Adipocyte (in vitro differentiated cells): ENCODE results near the gene ARSA.

ENCODE experiments used
- DNase-seq: peaks from one replicate; pipeline ENCODE4 v3.0.0-alpha.2; 2015; ENCODE audit warnings: low read depth
- H3K27me3 ChIP-seq: replicated peaks from 2 replicates; pipeline ENCODE4 v1.7.0; 2013; ENCODE audit warnings: mild to moderate bottlenecking, low read length, moderate library complexity; ENCODE audit not compliant: control insufficient read depth, insufficient read depth
- H3K36me3 ChIP-seq: 2 replicates; pipeline ENCODE4 v1.7.0; 2013; ENCODE audit warnings: low read length, mild to moderate bottlenecking, moderate library complexity; ENCODE audit not compliant: control insufficient read depth, insufficient read depth, severe bottlenecking
- H3K4me1 ChIP-seq: 2 replicates; pipeline ENCODE4 v1.7.0; 2013; ENCODE audit warnings: mild to moderate bottlenecking, low read length, moderate library complexity; ENCODE audit not compliant: control insufficient read depth, insufficient read depth
- H3K4me3 ChIP-seq: 2 replicates; pipeline ENCODE4 v1.7.0; 2013; ENCODE audit warnings: mild to moderate bottlenecking, low read length, moderate library complexity
- H3K9ac ChIP-seq: 2 replicates; pipeline ENCODE4 v1.7.0; 2013; ENCODE audit warnings: mild to moderate bottlenecking, low read length, moderate library complexity
- H3K9me3 ChIP-seq: 2 replicates; pipeline ENCODE4 v1.7.0; 2013; ENCODE audit warnings: mild to moderate bottlenecking, low read length, moderate library complexity; ENCODE audit not compliant: control insufficient read depth

Gene ARSA

DNA sequence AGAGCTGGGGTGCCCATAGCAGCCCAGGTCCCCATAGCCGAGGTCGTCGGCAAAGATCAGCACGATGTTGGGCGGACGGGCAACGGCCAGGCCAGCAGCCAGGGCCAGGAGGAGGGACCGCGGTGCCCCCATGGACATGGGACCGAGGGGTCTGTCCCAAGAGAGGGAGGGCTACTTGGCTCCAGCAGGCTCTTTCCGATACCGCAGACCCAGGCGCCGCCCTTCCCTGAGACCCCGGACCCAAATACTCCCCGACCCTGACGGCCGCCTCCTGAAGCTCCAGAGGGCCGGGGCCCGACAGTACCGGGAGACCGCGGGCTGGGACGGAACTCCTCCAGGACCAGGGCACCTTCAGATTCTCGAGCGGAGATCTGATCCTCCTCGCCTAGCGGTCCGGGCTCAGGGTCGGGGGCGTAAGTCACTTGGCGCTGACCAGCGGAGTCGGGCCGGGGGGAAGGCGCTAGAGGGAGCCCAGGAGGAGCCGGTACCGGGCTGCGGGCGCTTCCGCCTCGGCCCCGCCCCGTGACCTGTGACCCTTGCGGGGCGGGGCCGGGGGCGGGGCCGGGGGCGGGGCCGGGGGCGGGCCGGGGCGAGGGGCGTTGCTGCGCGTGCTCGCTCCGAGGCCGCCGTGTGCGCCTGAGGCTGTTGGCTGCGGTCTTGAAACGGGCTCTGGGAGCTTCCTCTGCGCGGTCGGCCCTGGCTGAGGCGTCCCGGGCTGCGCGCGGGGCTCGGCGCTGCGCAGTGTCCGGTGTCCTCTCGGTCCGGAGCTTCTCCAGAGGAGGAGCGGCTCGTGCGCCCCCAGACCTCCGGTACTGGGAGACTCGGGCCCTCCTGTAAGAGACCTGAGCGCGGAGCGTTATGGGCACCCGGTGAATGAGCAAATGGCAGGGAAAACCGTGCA is at the start of gene ARSA:
Gene ARSA, minus strand, starts transcription at position 511 of the 901 bp plus-strand sequence. Its CDS starts 373 bp downstream, at position 138.
- H3K9ac ChIP-seq: peak within 1 kb of the TSS; percentile 92
- H3K9me3 ChIP-seq: no peaks in the 10 kb centered on the region
- peaks cover 3% of the 10 kb centered on the region for H3K36me3 ChIP-seq
- peak; percentile 95 for DNase-seq
- H3K4me3 ChIP-seq: peak within 1 kb of the TSS; percentile 93
- H3K27me3 ChIP-seq: no peaks in the 10 kb centered on the region
- peaks cover 16% of the 10 kb centered on the region for H3K4me1 ChIP-seq

DNA sequence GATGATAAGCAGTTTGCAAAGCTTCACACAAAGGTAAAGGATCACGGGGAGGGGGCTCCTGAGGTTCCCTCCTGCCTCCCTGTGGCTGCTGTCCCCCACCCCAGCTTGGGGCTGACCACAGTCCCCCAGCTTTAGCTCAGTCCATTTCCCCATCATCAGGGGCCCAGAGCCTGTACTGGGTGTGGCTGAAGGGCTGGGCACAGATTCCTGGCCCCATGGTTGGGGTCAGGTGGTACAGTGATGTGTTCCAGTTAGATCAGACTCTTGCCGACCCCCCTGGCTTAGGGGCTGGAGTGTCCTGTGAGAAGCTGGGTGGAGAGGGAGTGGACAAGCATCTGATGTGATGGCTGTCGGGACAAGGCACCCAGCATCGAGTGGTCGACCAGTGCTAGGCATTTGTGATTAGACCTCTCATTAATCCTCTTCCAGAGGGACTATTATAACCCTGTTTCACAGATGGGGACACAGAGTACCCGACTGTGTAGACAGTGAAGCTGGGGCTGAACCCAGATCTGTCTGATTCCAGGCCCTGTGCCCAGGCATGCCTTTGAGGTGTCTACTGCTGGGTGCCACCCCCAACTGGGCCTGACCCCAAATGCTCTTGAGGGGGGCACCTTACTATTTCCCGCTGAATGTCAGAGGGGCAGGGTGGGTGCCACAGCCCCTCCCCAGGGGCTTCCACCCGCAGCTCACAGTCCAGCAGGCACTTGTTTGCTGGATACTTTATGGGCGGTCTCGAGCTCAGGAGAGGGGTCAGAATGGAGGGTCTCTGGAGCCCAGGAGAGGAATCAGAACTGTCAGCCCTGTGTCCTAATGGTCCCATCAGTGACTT is 48.9 kb upstream of the ARSA start:
- no peak for DNase-seq
- H3K4me1 ChIP-seq: no peaks in the 10 kb centered on the region
- H3K9me3 ChIP-seq: no peaks in the 10 kb centered on the region
- no peaks in the 10 kb centered on the region for H3K36me3 ChIP-seq
- no peak overlapping the region for H3K4me3 ChIP-seq
- peaks cover 19% of the 10 kb centered on the region for H3K27me3 ChIP-seq
- no peak overlapping the region for H3K9ac ChIP-seq

DNA sequence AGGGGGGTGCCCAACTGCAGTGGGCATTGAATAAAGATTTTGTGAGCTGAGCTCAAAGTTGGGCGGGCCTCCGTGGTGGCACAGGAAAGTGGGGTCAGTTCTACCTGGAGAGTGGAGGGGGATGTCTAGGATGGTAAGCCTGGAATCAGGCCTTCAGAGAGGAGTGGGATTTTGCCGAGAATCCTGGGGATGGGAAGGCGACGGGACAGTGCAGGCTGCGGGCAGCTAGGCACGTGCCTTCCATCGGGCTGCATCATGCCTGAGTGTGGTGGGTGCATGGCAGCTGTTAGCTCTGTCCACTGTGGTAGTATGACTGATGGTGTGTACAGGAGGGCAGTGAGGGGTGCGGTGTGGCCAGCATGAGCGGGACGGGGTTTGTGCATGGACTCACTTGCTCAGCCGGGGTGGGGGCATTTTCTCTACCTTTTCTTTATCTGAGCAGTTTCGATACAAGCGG is 48.3 kb upstream of the ARSA start:
- H3K9ac ChIP-seq: no peak overlapping the region
- H3K4me1 ChIP-seq: no peaks in the 10 kb centered on the region
- peaks cover 23% of the 10 kb centered on the region for H3K27me3 ChIP-seq
- DNase-seq: no peak
- no peak overlapping the region for H3K4me3 ChIP-seq
- no peaks in the 10 kb centered on the region for H3K36me3 ChIP-seq
- H3K9me3 ChIP-seq: no peaks in the 10 kb centered on the region

DNA sequence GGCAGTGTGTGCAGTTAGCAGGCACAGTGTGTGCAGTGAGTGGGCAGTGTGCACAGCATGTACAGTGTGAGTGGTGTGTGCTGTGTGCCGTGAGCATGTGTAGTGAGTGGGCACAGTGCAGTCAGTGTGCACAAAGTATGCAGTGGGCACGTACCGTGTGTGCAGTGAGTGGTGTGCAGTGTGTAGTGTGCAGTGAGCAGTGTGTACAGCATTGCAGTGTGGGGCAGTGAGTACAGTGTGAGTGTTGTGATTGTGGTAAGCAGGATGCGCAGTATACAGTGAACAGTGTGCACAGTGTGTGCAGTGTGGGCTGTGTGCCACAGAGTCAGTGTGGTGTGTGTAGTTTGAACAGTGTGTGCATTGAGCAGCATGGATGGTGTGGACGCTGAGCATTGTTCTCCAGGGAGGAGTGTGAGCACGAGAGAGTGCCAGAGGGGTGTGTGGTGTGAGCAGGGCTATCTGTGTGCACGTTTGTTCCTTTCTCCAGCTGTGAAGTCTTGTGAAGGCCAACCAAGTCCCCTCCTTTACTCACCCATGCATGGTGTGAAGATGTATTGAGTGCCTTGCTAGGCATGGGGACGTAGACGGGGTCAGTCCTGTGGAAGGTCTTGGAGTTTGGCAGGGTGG is 47.7 kb upstream of the ARSA start:
- peaks cover 23% of the 10 kb centered on the region for H3K27me3 ChIP-seq
- H3K4me1 ChIP-seq: peaks cover 1% of the 10 kb centered on the region
- DNase-seq: no peak
- H3K9me3 ChIP-seq: no peaks in the 10 kb centered on the region
- H3K9ac ChIP-seq: no peak overlapping the region
- H3K36me3 ChIP-seq: no peaks in the 10 kb centered on the region
- no peak overlapping the region for H3K4me3 ChIP-seq

DNA sequence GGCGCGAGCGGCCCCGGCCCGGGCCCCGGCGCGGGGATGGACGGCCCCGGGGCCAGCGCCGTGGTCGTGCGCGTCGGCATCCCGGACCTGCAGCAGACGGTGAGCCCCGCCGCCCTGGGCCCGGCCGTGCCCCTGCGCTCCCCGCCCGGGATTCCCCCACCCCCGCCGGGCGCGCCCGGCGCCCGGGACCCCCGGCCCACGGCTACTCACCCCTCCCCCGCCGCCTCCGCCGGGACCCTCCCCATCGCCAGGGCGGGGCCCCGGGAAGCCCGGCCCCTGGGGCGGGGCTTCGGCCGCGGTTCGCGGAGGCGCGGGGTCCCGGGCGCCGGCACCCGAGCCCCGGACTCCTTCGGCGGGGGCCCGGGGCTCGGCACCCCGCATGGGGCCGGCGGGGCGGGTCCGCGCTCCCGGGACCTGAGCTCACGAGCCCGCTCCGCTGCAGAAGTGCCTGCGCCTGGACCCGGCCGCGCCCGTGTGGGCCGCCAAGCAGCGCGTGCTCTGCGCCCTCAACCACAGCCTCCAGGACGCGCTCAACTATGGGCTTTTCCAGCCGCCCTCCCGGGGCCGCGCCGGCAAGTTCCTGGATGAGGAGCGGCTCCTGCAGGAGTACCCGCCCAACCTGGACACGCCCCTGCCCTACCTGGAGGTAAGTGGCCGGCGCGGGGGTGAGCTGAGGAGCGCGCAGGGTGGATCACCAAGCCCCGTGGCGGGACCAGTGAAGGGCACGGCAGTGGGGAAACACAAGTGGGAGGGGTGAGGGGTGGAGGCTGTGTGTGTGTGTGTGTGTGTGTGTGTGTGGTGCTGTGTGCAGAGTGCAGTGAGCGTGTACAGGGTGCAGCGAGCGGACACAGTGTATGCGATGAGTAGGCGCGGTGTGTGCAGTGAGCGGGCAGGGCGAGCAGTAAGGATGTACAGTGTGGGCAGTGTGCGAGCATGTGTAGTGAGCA is 46.9 kb upstream of the ARSA start:
- no peak overlapping the region for H3K4me3 ChIP-seq
- H3K27me3 ChIP-seq: peaks cover 24% of the 10 kb centered on the region
- DNase-seq: peak; percentile 51
- peaks cover 5% of the 10 kb centered on the region for H3K4me1 ChIP-seq
- no peaks in the 10 kb centered on the region for H3K36me3 ChIP-seq
- no peak overlapping the region for H3K9ac ChIP-seq
- no peaks in the 10 kb centered on the region for H3K9me3 ChIP-seq

DNA sequence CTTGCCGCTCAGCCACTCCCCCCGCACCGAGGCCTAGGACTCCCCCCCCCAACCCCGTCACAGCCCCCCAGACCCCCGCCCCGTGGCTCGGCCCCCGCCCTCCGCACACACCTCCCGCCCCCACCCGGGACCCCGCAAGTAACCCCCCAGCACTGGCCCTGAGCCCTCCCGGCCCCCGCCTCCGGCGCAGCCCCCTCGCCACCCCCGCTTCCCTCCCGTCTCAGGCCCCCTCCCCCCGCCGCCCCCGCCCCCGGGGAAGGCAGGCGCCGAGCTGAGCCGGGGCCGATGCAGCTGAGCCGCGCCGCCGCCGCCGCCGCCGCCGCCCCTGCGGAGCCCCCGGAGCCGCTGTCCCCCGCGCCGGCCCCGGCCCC is 46.2 kb upstream of the ARSA start:
- Histone ChIP-seq H3K27me3 (peaks cover 27% of the 10 kb centered on the region), H3K36me3 (no peaks in the 10 kb centered on the region), H3K4me3 (no peak overlapping the region), H3K4me1 (peaks cover 5% of the 10 kb centered on the region), H3K9me3 (no peaks in the 10 kb centered on the region), H3K9ac (no peak overlapping the region)
- no peak for DNase-seq

DNA sequence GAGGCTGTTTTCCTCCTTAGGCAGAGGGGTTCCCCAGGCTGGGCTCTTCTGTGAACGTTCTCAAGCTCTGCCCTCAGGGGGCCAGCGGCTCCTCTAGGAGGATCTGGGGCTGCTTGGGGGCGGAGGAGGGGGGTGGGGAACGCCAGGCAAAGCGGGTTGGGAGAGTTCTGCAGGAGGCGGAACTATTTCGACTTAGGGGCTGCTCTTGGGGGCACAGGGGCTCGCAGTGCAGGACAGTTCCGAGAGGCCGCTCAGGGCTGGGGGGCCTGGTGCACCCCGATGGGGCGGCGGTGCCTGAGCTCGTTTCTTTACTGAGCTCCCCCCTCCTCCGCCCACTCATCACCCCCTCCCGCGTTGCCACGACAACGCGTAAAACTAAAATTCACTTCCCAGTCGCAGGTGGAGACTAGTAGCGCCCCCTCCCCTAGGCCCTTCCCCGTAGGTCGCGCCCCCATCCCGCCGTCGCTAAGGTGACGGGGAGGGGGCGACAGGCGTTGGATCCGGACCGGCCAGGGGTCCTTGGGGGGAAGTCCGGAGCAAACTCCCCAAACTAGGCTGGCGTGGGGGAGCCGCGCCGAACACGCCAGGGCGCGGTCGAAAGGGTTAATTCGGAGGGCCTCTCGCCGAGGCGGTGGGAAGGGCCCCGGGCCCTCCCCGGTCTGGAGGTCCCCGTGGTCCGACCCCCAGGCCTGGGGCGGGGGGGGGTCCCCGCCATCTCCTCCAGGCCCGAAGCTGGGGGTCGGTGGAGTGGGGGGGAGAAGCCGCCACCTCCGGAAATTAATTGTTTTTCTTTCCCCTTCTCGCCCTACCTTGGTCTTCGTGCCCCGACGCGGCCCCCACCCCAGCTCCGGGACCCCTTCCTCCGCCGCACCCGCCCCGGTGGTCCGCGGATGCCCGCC is 45.5 kb upstream of the ARSA start:
- Histone ChIP-seq H3K36me3 (no peaks in the 10 kb centered on the region), H3K4me3 (no peak overlapping the region), H3K9ac (no peak overlapping the region), H3K27me3 (peaks cover 34% of the 10 kb centered on the region), H3K9me3 (no peaks in the 10 kb centered on the region), H3K4me1 (peaks cover 5% of the 10 kb centered on the region)
- DNase-seq: no peak

DNA sequence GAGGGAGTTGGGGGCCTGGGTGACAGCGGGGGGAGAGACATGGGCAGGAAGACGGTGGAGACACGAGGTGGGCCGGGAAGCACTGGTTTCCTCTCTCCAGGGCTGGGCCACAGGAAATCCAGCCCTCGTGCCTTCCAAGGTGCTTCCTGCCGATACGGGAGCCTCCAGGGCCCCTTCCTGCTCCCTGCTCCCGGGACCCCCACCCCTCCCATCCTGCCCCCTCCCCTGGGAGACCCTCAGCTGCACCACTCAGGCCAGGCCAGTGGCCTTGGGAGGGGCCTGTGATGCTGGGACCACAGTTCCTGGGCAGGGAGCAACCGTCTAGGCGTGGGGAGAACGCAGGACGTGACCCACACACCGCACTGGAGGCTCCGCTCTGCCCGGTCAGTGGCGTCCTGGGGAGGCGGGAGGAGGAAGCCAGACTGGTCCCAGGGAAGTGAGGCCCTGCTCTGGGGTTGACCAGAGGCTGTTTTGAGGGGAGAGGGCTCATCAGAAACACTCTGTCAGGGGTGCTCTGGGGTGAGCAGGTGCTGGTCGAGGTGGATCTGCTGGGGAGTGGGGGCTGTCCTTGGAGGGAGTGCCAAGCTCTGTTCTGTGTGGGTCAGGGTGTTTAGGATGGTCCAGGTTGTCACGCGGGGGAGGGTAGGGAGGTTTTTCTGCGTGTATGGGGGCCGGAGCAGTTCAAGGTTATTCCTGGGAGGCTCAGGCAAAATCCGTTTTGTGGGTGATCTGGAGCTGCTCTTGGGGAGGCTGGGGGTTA is 44.7 kb upstream of the ARSA start, which contains the start of gene SHANK3:
Gene SHANK3, plus strand, starts transcription at position 353 of the 760 bp plus-strand sequence.
- H3K27me3 ChIP-seq: peaks cover 41% of the 10 kb centered on the region
- H3K9me3 ChIP-seq: no peaks in the 10 kb centered on the region
- DNase-seq: no peak
- peaks cover 5% of the 10 kb centered on the region for H3K4me1 ChIP-seq
- H3K36me3 ChIP-seq: no peaks in the 10 kb centered on the region
- no peak within 1 kb of the TSS for H3K9ac ChIP-seq
- H3K4me3 ChIP-seq: no peak within 1 kb of the TSS

DNA sequence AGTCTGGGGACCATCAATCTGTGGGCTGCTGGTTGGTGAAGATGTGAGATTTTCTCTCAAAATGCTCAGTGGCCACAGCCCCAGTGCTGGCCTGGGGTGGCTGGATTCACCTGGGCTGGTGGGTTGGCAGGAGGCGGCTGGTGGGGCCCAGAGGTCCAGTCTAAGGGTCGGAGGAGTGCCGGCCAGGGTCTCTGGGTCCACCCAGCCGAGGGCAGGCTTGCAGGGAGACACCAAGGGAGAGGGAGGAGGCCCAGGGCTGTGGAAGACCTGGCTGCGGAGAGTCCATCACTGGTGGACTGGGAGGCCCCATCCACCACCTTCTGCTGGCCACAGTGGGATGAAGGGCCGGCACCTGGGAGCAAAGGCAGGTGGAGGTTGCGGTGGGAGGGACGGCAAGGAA is 44.1 kb upstream of the ARSA start:
- H3K4me1 ChIP-seq: peaks cover 5% of the 10 kb centered on the region
- peaks cover 43% of the 10 kb centered on the region for H3K27me3 ChIP-seq
- no peak overlapping the region for H3K9ac ChIP-seq
- H3K9me3 ChIP-seq: no peaks in the 10 kb centered on the region
- no peak for DNase-seq
- H3K4me3 ChIP-seq: no peak overlapping the region
- H3K36me3 ChIP-seq: no peaks in the 10 kb centered on the region
